SK-N-SH (cell line): ENCODE results near the gene COL4A2. TPM values are rescaled to one million over a fixed set of nuclear protein-coding genes. Genes with fewer than 3 reads are reported as not detected.

ENCODE experiments used
- CTCF ChIA-PET: fragments of 300-600, 350-600 bp; formaldehyde crosslinking; extraction: SDS; loops from one replicate; lab custom pipeline; 2021; lab: Yijun Ruan, JAX
- POLR2A ChIA-PET: fragments of 350-600 bp; sonication (Branson Sonifier 250); formaldehyde crosslinking; extraction: SDS; loops from one replicate; lab custom pipeline; 2020; ENCODE audit warnings: antibody characterized with exemption, inconsistent platforms; lab: Yijun Ruan, JAX
- DNase-seq: peaks from one replicate; pipeline ENCODE4 v3.0.0; 2012
- H2AFZ ChIP-seq: fragments of 200-600 bp; sonication (generic); 2 replicates; pipeline ENCODE4 v1.8.1; 2016; ENCODE audit warnings: antibody characterized with exemption, mild to moderate bottlenecking, low read depth
- H3F3A ChIP-seq: fragments of 200-600 bp; sonication (generic); replicated peaks from 2 replicates; pipeline ENCODE3; 2016; ENCODE audit warnings: antibody characterized with exemption, mild to moderate bottlenecking; ENCODE audit not compliant: insufficient read depth
- H3K27ac ChIP-seq, 2 experiments: fragments of 200-500 bp in 1 of 2; fragments of 200-600 bp in 1 of 2; sonication (Bioruptor generic) in 1 of 2; sonication (generic), shearing (Covaris generic) in 1 of 2; 2 replicates each; pipeline versions ENCODE4 v1.5.1 to v1.6.1; 2014 to 2016; ENCODE audit warnings: low read depth in 2 of 2, inconsistent platforms in 1 of 2, low read length in 1 of 2, mild to moderate bottlenecking in 1 of 2, mixed read lengths in 1 of 2
- H3K27me3 ChIP-seq: fragments of 200-600 bp; sonication (generic), shearing (Covaris generic); 2 replicates; pipeline ENCODE4 v1.6.1; 2016; ENCODE audit warnings: mixed run types; ENCODE audit not compliant: insufficient read depth
- H3K36me3 ChIP-seq, 2 experiments: fragments of 200-500 bp in 1 of 2; fragments of 200-600 bp in 1 of 2; sonication (Bioruptor generic) in 1 of 2; sonication (generic) in 1 of 2; replicated peaks in 1 of 2; 2 replicates each; pipeline versions ENCODE3 to v1.5.1; 2014 to 2016; ENCODE audit warnings: low read length in 1 of 2, mild to moderate bottlenecking in 1 of 2; ENCODE audit not compliant: insufficient read depth in 2 of 2, control insufficient read depth in 1 of 2
- H3K4me1 ChIP-seq, 2 experiments: fragments of 200-500 bp in 1 of 2; fragments of 200-600 bp in 1 of 2; sonication (Bioruptor generic) in 1 of 2; sonication (generic), shearing (Covaris generic) in 1 of 2; 2 replicates each; pipeline versions ENCODE4 v1.5.1 to v1.6.1; 2014 to 2016; ENCODE audit warnings: low read depth in 1 of 2, low read length in 1 of 2, mixed run types in 1 of 2; ENCODE audit not compliant: insufficient read depth in 2 of 2, control insufficient read depth in 1 of 2
- H3K4me2 ChIP-seq: fragments of 200-600 bp; sonication (generic), shearing (Covaris generic); 2 replicates; pipeline ENCODE4 v1.6.1; 2017; ENCODE audit warnings: mixed run types
- H3K4me3 ChIP-seq, 2 experiments: fragments of 200-500 bp in 1 of 2; fragments of 200-600 bp in 1 of 2; sonication (Bioruptor generic) in 1 of 2; sonication (generic), shearing (Covaris generic) in 1 of 2; 2 replicates each; pipeline versions ENCODE4 v1.5.1 to v1.8.1; 2014 to 2016; ENCODE audit warnings: low read depth in 2 of 2, inconsistent platforms in 1 of 2, low read length in 1 of 2, mild to moderate bottlenecking in 1 of 2, mixed read lengths in 1 of 2, moderate library complexity in 1 of 2
- H3K79me2 ChIP-seq: fragments of 200-600 bp; sonication (generic); 2 replicates; pipeline ENCODE4 v1.8.1; 2017; ENCODE audit warnings: mild to moderate bottlenecking; ENCODE audit not compliant: insufficient read depth
- H3K9ac ChIP-seq: fragments of 200-600 bp; sonication (generic); 2 replicates; pipeline ENCODE4 v1.6.1; 2017; ENCODE audit warnings: mixed run types
- H3K9me2 ChIP-seq: fragments of 200-600 bp; sonication (generic); 2 replicates; pipeline ENCODE4 v1.6.1; 2017; ENCODE audit warnings: mixed run types
- H3K9me3 ChIP-seq: fragments of 200-600 bp; sonication (generic); 2 replicates; pipeline ENCODE4 v1.6.1; 2017; ENCODE audit warnings: mixed run types, mild to moderate bottlenecking, moderate library complexity
- H4K20me1 ChIP-seq: fragments of 200-600 bp; sonication (generic); 2 replicates; pipeline ENCODE4 v1.6.1; 2017; ENCODE audit warnings: mild to moderate bottlenecking, mixed run types; ENCODE audit not compliant: insufficient read depth
- EP300 ChIP-seq, 2 experiments: IDR thresholded peaks; 2 replicates each; pipeline versions ENCODE4 v1.4.0 to v1.6.1; 2012; ENCODE audit warnings: borderline replicate concordance in 1 of 2, low read depth in 1 of 2, low read length in 1 of 2
- FOSL2 ChIP-seq: IDR thresholded peaks from 2 replicates; pipeline ENCODE4 v1.4.0; 2012; ENCODE audit warnings: low read depth, mild to moderate bottlenecking, moderate library complexity, borderline replicate concordance
- MAX ChIP-seq: IDR thresholded peaks from 2 replicates; pipeline ENCODE4 v1.4.0; 2012; ENCODE audit warnings: low read depth
- MEF2A ChIP-seq: IDR thresholded peaks from 2 replicates; pipeline ENCODE4 v1.4.0; 2012; ENCODE audit warnings: low read depth, borderline replicate concordance
- NRF1 ChIP-seq: IDR thresholded peaks from 2 replicates; pipeline ENCODE4 v1.6.1; 2012; ENCODE audit warnings: low read depth, mild to moderate bottlenecking, low read length
- PBX3 ChIP-seq: IDR thresholded peaks from 2 replicates; pipeline ENCODE4; 2012
- RAD21 ChIP-seq: IDR thresholded peaks from 2 replicates; pipeline ENCODE4 v1.6.1; 2012; ENCODE audit warnings: mild to moderate bottlenecking, low read length
- RCOR1 ChIP-seq: fragments of 150-350 bp; IDR thresholded peaks from 2 replicates; pipeline ENCODE4 v1.6.1; 2017; ENCODE audit warnings: antibody characterized with exemption, low read length
- TCF12 ChIP-seq: IDR thresholded peaks from 2 replicates; pipeline ENCODE4 v1.4.0; 2012
- USF2 ChIP-seq: fragments of 150-350 bp; IDR thresholded peaks from 2 replicates; pipeline ENCODE4 v1.6.1; 2017; ENCODE audit warnings: antibody characterized with exemption, low read length, low read depth, borderline replicate concordance
- WGBS: methylation state at CpG from one replicate; pipeline ENCODE4 v1.1.6; 2017; ENCODE audit warnings: low lambda C conversion rate; 5-methylcytosine and 5-hydroxymethylcytosine counted together
- polyA plus RNA-seq, 3 experiments: library from polyadenylated mRNA; depleted of rRNA; stranded (reverse); fragments of >200 nt; gene quantifications; 2 replicates each; pipeline ENCODE4 v1.2.3, GENCODE V29; 2012

The COL4A2 gene
- polyA plus RNA-seq, 1 of the 3 experiments (the other 2 are of a cell fraction): 137 TPM

- Histone ChIP-seq H2AFZ (no peak overlapping the region), H3K9me2 (no peaks in the 10 kb centered on the region), H3K4me3 (no peak overlapping the region), H3K27ac (no peak overlapping the region), H3K36me3 (peaks cover 0 to under 1% of the 10 kb centered on the region in 2 experiments), H4K20me1 (peaks cover 19% of the 10 kb centered on the region; the same call in 1 of the 2 replicates), H3K4me1 (peaks cover 8 to 61% of the 10 kb centered on the region in 2 experiments; a peak in 3 of 4 replicates), H3F3A (peaks cover 20% of the 10 kb centered on the region), H3K79me2 (peaks cover 96% of the 10 kb centered on the region), H3K9ac (no peak overlapping the region), H3K9me3 (no peaks in the 10 kb centered on the region), H3K27me3 (no peaks in the 10 kb centered on the region), H3K4me2 (no peak overlapping the region)
- POLR2A ChIA-PET: no interaction called here
- CTCF ChIA-PET: interaction anchor here (3.0 kb wide), 1 partner anchor 16 kb away, joined by 13 read pairs; no protein-coding TSS in a partner anchor
- DNase-seq: no peak
- no peak for TF ChIP-seq NRF1
- TF ChIP-seq USF2: no peak
- TF ChIP-seq TCF12: no peak
- TF ChIP-seq MEF2A: no peak
- no peak for TF ChIP-seq FOSL2
- no peak for TF ChIP-seq PBX3
- no peak for TF ChIP-seq MAX
- TF ChIP-seq RCOR1: no peak
- TF ChIP-seq EP300 (IDR thresholded peaks at IDR 0.05; ENCODE audit: borderline replicate concordance in 1 of 2, low read depth in 1 of 2, low read length in 1 of 2): no peak
- WGBS: 91% methylated on average over 5 of the region's 5 CpGs
Observed at GRCh38 chr13:110263404-110263803, 43.7 kb upstream of the COL4A2 start.

- POLR2A ChIA-PET: no interaction called here
- TF ChIP-seq NRF1 (no peak), RAD21 (no peak)
- H3K36me3 ChIP-seq: peaks cover 0 to 6% of the 10 kb centered on the region in 2 experiments
- H3K27ac ChIP-seq: no peak overlapping the region
- no peak overlapping the region for H2AFZ ChIP-seq
- CTCF ChIA-PET: no interaction called here
- no peaks in the 10 kb centered on the region for H3K9me2 ChIP-seq
- 83% methylated on average over 5 of the region's 5 CpGs for whole genome bisulfite sequencing
- H3K9me3 ChIP-seq: no peaks in the 10 kb centered on the region
- peaks cover 19% of the 10 kb centered on the region; the same call in 1 of the 2 replicates for H4K20me1 ChIP-seq
- peaks cover 96% of the 10 kb centered on the region for H3K79me2 ChIP-seq
- no peak overlapping the region for H3K9ac ChIP-seq
- peaks cover 16% of the 10 kb centered on the region for H3F3A ChIP-seq
- DNase-seq: no peak
- no peaks in the 10 kb centered on the region for H3K27me3 ChIP-seq
- no peak overlapping the region for H3K4me2 ChIP-seq
- H3K4me1 ChIP-seq: peaks cover 6 to 60% of the 10 kb centered on the region in 2 experiments; a peak in 3 of 4 replicates
- no peak overlapping the region for H3K4me3 ChIP-seq
Observed at GRCh38 chr13:110263888-110264287, 43.2 kb upstream of the COL4A2 start.
